ENCODE results near the gene SPATS2L.

The SPATS2L gene

GRCh38 chr2:200378652-200379290 lies 72.3 kb downstream of the SPATS2L start:
- TF ChIP-seq CREB1 (IDR thresholded peaks at IDR 0.05; ENCODE audit: low read depth) (no peak), RAD21 (IDR thresholded peaks at IDR 0.05; ENCODE audit: low read depth) (no peak), TEAD4 (IDR thresholded peaks at IDR 0.05) (no peak), ZBTB7A (IDR thresholded peaks at IDR 0.05; ENCODE audit: low read depth) (no peak), MAX (IDR thresholded peaks at IDR 0.05) (no peak), NFIC (IDR thresholded peaks at IDR 0.05) (no peak), EP300 (IDR thresholded peaks at IDR 0.05; ENCODE audit: borderline replicate concordance) (no peak), EGR1 (IDR thresholded peaks at IDR 0.05) (no peak), TAF1 (IDR thresholded peaks at IDR 0.05; ENCODE audit: low read depth) (no peak)
- TF ChIP-seq, protein P1, sequence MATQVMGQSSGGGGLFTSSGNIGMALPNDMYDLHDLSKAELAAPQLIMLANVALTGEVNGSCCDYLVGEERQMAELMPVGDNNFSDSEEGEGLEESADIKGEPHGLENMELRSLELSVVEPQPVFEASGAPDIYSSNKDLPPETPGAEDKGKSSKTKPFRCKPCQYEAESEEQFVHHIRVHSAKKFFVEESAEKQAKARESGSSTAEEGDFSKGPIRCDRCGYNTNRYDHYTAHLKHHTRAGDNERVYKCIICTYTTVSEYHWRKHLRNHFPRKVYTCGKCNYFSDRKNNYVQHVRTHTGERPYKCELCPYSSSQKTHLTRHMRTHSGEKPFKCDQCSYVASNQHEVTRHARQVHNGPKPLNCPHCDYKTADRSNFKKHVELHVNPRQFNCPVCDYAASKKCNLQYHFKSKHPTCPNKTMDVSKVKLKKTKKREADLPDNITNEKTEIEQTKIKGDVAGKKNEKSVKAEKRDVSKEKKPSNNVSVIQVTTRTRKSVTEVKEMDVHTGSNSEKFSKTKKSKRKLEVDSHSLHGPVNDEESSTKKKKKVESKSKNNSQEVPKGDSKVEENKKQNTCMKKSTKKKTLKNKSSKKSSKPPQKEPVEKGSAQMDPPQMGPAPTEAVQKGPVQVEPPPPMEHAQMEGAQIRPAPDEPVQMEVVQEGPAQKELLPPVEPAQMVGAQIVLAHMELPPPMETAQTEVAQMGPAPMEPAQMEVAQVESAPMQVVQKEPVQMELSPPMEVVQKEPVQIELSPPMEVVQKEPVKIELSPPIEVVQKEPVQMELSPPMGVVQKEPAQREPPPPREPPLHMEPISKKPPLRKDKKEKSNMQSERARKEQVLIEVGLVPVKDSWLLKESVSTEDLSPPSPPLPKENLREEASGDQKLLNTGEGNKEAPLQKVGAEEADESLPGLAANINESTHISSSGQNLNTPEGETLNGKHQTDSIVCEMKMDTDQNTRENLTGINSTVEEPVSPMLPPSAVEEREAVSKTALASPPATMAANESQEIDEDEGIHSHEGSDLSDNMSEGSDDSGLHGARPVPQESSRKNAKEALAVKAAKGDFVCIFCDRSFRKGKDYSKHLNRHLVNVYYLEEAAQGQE (IDR thresholded peaks at IDR 0.05; ENCODE audit: low read depth), result no peak

DNA sequence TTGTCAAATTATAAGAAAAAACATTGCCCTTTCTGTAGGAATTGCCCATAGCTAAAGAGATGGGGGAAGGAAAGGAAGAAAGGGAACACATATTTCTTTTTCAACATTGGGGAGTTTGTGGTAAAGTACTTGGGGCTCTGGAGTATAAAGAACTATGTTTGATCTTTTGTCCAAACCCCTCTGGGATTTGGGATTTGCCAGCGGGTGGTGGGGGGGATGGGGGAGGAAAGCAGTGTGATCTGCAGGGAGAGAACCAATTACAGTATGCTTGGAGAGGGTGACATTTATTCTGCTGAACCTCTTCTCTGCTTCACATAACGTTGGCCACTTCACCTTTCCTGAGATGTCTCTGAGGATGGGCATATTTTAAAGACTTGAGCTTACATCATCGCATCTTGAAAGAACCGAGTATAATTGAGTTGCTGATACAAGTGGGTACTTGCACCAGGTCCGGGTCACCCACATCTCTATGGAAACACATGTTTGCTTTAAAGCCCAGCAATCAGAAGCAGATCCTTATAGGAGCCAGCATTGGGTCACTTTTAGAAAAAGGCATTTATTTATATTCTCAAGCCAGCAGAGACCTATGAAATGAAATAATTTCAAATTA lies 73.1 kb downstream of the SPATS2L start:
- no peak for TF ChIP-seq TAF1 (IDR thresholded peaks at IDR 0.05; ENCODE audit: low read depth)
- TF ChIP-seq RAD21 (IDR thresholded peaks at IDR 0.05; ENCODE audit: low read depth), result no peak
- no peak for TF ChIP-seq FOXM1 (IDR thresholded peaks at IDR 0.05; ENCODE audit: borderline replicate concordance, low read depth)
- TF ChIP-seq CREB1 (IDR thresholded peaks at IDR 0.05; ENCODE audit: low read depth), result no peak
- no peak for TF ChIP-seq EP300 (IDR thresholded peaks at IDR 0.05; ENCODE audit: borderline replicate concordance)
- TF ChIP-seq, protein P1 (IDR thresholded peaks at IDR 0.05; ENCODE audit: low read depth), result no peak
- TF ChIP-seq EGR1 (IDR thresholded peaks at IDR 0.05), result no peak
- TF ChIP-seq TEAD4 (IDR thresholded peaks at IDR 0.05), result no peak
- no peak for TF ChIP-seq ZBTB7A (IDR thresholded peaks at IDR 0.05; ENCODE audit: low read depth)
- TF ChIP-seq TCF12 (IDR thresholded peaks at IDR 0.05; ENCODE audit: low read depth), result no peak

- TF ChIP-seq CEBPB (IDR thresholded peaks at IDR 0.05) (no peak), YY1 (IDR thresholded peaks at IDR 0.05; ENCODE audit: low read depth) (no peak), NFIC (IDR thresholded peaks at IDR 0.05) (no peak), TEAD4 (IDR thresholded peaks at IDR 0.05) (no peak), EP300 (IDR thresholded peaks at IDR 0.05; ENCODE audit: borderline replicate concordance) (no peak)
Measured at GRCh38 chr2:200380091-200380561, 73.6 kb downstream of the SPATS2L start.

DNA sequence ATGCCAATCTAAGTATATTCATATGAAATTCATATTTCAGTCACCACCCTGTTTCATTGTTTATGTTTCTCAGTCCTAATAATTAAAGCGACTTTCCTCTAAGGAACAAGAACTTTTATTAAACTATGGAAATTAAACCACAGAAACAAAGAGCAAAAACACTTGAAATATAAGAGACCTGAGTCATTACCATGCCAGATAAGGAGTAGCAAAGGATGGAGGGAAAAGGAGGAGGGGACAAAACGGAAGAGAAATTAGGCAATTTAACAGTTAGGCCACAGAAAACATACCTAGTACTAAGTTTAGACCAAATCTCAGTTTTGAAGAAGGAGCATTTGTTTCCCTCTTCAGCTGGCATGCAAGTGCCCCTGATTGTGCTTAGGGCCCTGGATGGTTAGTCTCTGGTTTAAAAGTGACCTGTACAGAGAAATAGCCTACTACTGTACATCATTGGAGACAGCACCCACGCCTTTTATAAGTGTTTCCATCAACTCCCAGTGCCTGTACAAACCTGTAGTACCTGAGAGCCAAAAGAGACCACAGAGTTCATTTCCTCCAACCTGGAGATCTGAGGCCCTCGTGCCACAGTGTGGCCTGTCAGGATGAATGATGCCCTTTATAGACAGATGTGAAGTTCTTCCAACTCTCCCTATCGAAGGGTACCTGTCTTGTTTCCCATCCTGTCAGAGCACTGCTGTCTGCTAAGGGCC lies 74.5 kb downstream of the SPATS2L start:
- TF ChIP-seq EGR1 (IDR thresholded peaks at IDR 0.05) (no peak), TAF1 (IDR thresholded peaks at IDR 0.05; ENCODE audit: low read depth) (no peak), EP300 (IDR thresholded peaks at IDR 0.05; ENCODE audit: borderline replicate concordance) (no peak), MAX (IDR thresholded peaks at IDR 0.05) (no peak), RAD21 (IDR thresholded peaks at IDR 0.05; ENCODE audit: low read depth) (no peak), CREB1 (IDR thresholded peaks at IDR 0.05; ENCODE audit: low read depth) (no peak), TEAD4 (IDR thresholded peaks at IDR 0.05) (no peak), TCF12 (IDR thresholded peaks at IDR 0.05; ENCODE audit: low read depth) (no peak), ZBTB7A (IDR thresholded peaks at IDR 0.05; ENCODE audit: low read depth) (no peak), FOXM1 (IDR thresholded peaks at IDR 0.05; ENCODE audit: borderline replicate concordance, low read depth) (no peak), CEBPB (IDR thresholded peaks at IDR 0.05) (no peak), NFIC (IDR thresholded peaks at IDR 0.05) (no peak), YY1 (IDR thresholded peaks at IDR 0.05; ENCODE audit: low read depth) (no peak)
- TF ChIP-seq, protein P1 (IDR thresholded peaks at IDR 0.05; ENCODE audit: low read depth), result no peak
- TF ChIP-seq, protein P2, sequence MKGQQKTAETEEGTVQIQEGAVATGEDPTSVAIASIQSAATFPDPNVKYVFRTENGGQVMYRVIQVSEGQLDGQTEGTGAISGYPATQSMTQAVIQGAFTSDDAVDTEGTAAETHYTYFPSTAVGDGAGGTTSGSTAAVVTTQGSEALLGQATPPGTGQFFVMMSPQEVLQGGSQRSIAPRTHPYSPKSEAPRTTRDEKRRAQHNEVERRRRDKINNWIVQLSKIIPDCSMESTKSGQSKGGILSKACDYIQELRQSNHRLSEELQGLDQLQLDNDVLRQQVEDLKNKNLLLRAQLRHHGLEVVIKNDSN (IDR thresholded peaks at IDR 0.05), result no peak

Measured in Ishikawa (cell line).